WTC11 (cell line): ENCODE results near the gene MSANTD4.

Experiments used
- ARID4B ChIP-seq: sonication (generic); formaldehyde crosslinking; IDR thresholded peaks from 2 replicates; pipeline ENCODE4 v1.8.0; 2023; ENCODE audit warnings: missing genetic modification reagents, mild to moderate bottlenecking, borderline replicate concordance
- ATF1 ChIP-seq: sonication (generic); formaldehyde crosslinking; IDR thresholded peaks from 2 replicates; pipeline ENCODE4 v1.8.1; 2023; ENCODE audit warnings: mild to moderate bottlenecking, moderate library complexity, missing genetic modification reagents
- CREM ChIP-seq: sonication (generic); formaldehyde crosslinking; IDR thresholded peaks from 2 replicates; pipeline ENCODE4 v1.8.1; 2022; ENCODE audit warnings: mild to moderate bottlenecking, missing genetic modification reagents, moderate library complexity
- CTCF ChIP-seq: fragments of 200-600 bp; IDR thresholded peaks from 2 replicates; pipeline ENCODE4 v1.8.0; 2022; ENCODE audit warnings: antibody characterized with exemption
- E2F4 ChIP-seq: sonication (generic); formaldehyde crosslinking; IDR thresholded peaks from 2 replicates; pipeline ENCODE4 v1.8.1; 2022; ENCODE audit warnings: low read depth, mild to moderate bottlenecking, moderate library complexity, missing genetic modification reagents, borderline replicate concordance
- ESRRA ChIP-seq: sonication (generic); formaldehyde crosslinking; IDR thresholded peaks from 2 replicates; pipeline ENCODE4 v1.8.1; 2022; ENCODE audit warnings: mild to moderate bottlenecking, missing genetic modification reagents, borderline replicate concordance

GRCh38 chr11:106015066-106015465 is 7.0 kb downstream of the MSANTD4 start:
- TF ChIP-seq ARID4B (CRISPR knock-in tag) (no peak), ESRRA (no peak), E2F4 (CRISPR knock-in tag) (no peak), CREM (CRISPR knock-in tag) (no peak), CTCF (no peak), ATF1 (CRISPR knock-in tag) (no peak)
